Caco-2 (cell line): ENCODE measurements around the gene RPS6KA2. TPM values are rescaled to one million over a fixed set of nuclear protein-coding genes. Genes with fewer than 3 reads are reported as not detected.

Experiments
- BruUV-seq: library from RNA; stranded (reverse); fragments of 400-500 nt; replicated peaks from 2 replicates; lab custom pipeline; 2021; lab: Mats Ljungman, UMichigan
- CTCF ChIA-PET: fragments of 300-600 bp; sonication (Branson Sonifier 250); formaldehyde crosslinking; loops from one replicate; lab custom pipeline; 2022; ENCODE audit warnings: antibody characterized with exemption; lab: Charles Lee
- POLR2A ChIA-PET: fragments of 300-600 bp; sonication (Branson Sonifier 250); formaldehyde crosslinking; loops from one replicate; lab custom pipeline; 2022; ENCODE audit warnings: antibody characterized with exemption; lab: Charles Lee
- DNase-seq, 2 experiments: peaks; one replicate each; pipeline versions ENCODE4 v3.0.0 to v3.0.0-alpha.2; 2020 to 2022
- H3K27me3 ChIP-seq: replicated peaks from 2 replicates; pipeline ENCODE4 v1.6.0; 2011; ENCODE audit warnings: low read length; ENCODE audit not compliant: control insufficient read depth, insufficient read depth
- H3K36me3 ChIP-seq: 2 replicates; pipeline ENCODE4 v1.5.1; 2011; ENCODE audit warnings: low read length; ENCODE audit not compliant: control insufficient read depth, insufficient read depth
- H3K4me1 ChIP-seq: fragments of 250-450 bp; sonication (Bioruptor Pico); 2 replicates; pipeline ENCODE4 v1.5.1; 2020; ENCODE audit warnings: mild to moderate bottlenecking
- H3K4me3 ChIP-seq: 2 replicates; pipeline ENCODE4 v1.5.1; 2011; ENCODE audit warnings: low read depth, mild to moderate bottlenecking, control low read depth, low read length
- H3K9me3 ChIP-seq: fragments of 250-450 bp; sonication (Bioruptor Pico); 2 replicates; pipeline ENCODE4 v1.5.1; 2020; ENCODE audit warnings: mild to moderate bottlenecking, moderate library complexity
- H3K27ac Mint-ChIP-seq: one replicate; pipeline ENCODE4 v1.8.0; 2022; ENCODE audit warnings: mixed read lengths; ENCODE audit not compliant: unreplicated experiment
- H3K27me3 Mint-ChIP-seq: one replicate; pipeline ENCODE4 v1.8.0; 2022; ENCODE audit warnings: mixed read lengths; ENCODE audit not compliant: insufficient read depth, unreplicated experiment
- H3K36me3 Mint-ChIP-seq: one replicate; pipeline ENCODE4 v1.8.0; 2022; ENCODE audit warnings: mild to moderate bottlenecking, mixed read lengths; ENCODE audit not compliant: insufficient read depth, unreplicated experiment
- H3K4me1 Mint-ChIP-seq: one replicate; pipeline ENCODE4 v1.8.0; 2022; ENCODE audit warnings: low read depth, mixed read lengths; ENCODE audit not compliant: unreplicated experiment
- H3K4me3 Mint-ChIP-seq: one replicate; pipeline ENCODE4 v1.8.0; 2022; ENCODE audit warnings: mild to moderate bottlenecking, moderate library complexity, mixed read lengths; ENCODE audit not compliant: unreplicated experiment
- H3K9me3 Mint-ChIP-seq: one replicate; pipeline ENCODE4 v1.8.0; 2022; ENCODE audit warnings: mixed read lengths; ENCODE audit not compliant: unreplicated experiment
- intact Hi-C: fragments of 100-400 bp; cut with micrococcal nuclease; formaldehyde crosslinking; loops from one replicate; pipeline ENCODE4 v1.10.0; 2022; ENCODE audit not compliant: unreplicated experiment
- total RNA-seq: library from RNA; stranded (reverse); gene quantifications from 2 replicates; pipeline ENCODE4 v1.2.3, GENCODE V29; 2022
- TF ChIP-seq, protein P1 (sequence below), 2 experiments: fragments of 200-600 bp in 1 of 2; IDR thresholded peaks; 1 replicate in 1 of 2; 2 replicates in 1 of 2; pipeline versions ENCODE4 v1.5.1 to v1.8.0; 2011 to 2022; ENCODE audit warnings: antibody characterized with exemption in 1 of 2, control low read depth in 1 of 2, inconsistent platforms in 1 of 2, low read depth in 1 of 2, low read length in 1 of 2, mild to moderate bottlenecking in 1 of 2, moderate library complexity in 1 of 2; ENCODE audit not compliant: insufficient read depth in 1 of 2, severe bottlenecking in 1 of 2, unreplicated experiment in 1 of 2

RPS6KA2 gene
- total RNA-seq, 1 experiment from 2014 or later: 5.6 TPM

DNA sequence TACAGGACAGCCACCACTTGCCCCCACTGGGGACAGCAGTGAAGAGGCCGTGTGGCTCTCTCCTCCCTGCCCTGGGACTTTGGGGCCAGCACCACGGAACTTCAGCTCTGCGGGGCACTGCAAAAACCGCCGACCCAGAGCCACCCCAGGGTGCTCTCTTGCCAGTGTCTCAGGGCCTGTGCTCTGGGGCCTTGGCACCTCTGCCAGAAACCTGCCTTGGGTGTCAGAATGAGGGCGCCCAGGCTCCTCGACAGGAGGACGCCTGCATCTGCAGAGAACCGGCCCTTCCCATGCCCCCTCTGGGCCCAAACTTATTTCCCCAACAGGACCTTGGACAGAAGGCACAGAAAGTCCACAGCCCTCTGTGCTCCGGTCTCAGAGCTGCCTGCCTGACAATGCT lies 167.1 kb downstream of the RPS6KA2 start:
- Histone ChIP-seq H3K4me3 (no peak overlapping the region), H3K36me3 (no peaks in the 10 kb centered on the region), H3K27me3 (no peaks in the 10 kb centered on the region), H3K9me3 (no peaks in the 10 kb centered on the region), H3K4me1 (no peaks in the 10 kb centered on the region)
- no peak for DNase-seq
- Mint-ChIP-seq H3K4me3 (no peak overlapping the region), H3K27me3 (no peaks in the 10 kb centered on the region), H3K4me1 (no peaks in the 10 kb centered on the region), H3K9me3 (no peaks in the 10 kb centered on the region), H3K27ac (no peak overlapping the region), H3K36me3 (no peaks in the 10 kb centered on the region)
- intact Hi-C loops: no loop called here
- ChIA-PET POLR2A (no interaction called here), CTCF (no interaction called here)
- BruUV-seq: no TSS peak
- TF ChIP-seq, protein P1, sequence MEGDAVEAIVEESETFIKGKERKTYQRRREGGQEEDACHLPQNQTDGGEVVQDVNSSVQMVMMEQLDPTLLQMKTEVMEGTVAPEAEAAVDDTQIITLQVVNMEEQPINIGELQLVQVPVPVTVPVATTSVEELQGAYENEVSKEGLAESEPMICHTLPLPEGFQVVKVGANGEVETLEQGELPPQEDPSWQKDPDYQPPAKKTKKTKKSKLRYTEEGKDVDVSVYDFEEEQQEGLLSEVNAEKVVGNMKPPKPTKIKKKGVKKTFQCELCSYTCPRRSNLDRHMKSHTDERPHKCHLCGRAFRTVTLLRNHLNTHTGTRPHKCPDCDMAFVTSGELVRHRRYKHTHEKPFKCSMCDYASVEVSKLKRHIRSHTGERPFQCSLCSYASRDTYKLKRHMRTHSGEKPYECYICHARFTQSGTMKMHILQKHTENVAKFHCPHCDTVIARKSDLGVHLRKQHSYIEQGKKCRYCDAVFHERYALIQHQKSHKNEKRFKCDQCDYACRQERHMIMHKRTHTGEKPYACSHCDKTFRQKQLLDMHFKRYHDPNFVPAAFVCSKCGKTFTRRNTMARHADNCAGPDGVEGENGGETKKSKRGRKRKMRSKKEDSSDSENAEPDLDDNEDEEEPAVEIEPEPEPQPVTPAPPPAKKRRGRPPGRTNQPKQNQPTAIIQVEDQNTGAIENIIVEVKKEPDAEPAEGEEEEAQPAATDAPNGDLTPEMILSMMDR (IDR thresholded peaks at IDR 0.05; ENCODE audit: insufficient read depth in 1 of 2, low read depth in 1 of 2, low read length in 1 of 2, severe bottlenecking in 1 of 2, unreplicated experiment in 1 of 2): no peak

DNA sequence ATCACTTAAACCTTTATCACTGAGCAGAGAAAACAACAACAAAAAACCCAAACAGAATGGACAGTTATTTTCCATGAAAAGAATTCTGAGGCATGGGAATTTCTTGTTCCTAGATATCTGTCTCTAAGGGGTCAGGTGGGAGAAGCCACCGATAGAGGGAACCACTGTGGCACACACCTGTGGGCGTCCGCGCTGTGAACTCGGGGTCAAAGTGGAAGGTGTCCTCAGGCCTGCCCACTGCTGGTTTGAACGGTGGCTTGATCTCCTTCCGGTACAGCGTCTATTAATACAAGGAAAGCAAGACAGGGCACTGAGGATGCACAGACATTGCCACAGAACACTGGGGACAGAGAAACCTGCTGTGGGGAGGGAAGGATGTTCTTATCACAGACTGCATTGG lies 167.8 kb downstream of the RPS6KA2 start:
- no peaks in the 10 kb centered on the region for H3K27me3 Mint-ChIP-seq
- H3K36me3 ChIP-seq: no peaks in the 10 kb centered on the region
- H3K4me3 ChIP-seq: no peak overlapping the region
- H3K27ac Mint-ChIP-seq: no peak overlapping the region
- H3K9me3 Mint-ChIP-seq: no peaks in the 10 kb centered on the region
- TF ChIP-seq, protein P1 (IDR thresholded peaks at IDR 0.05; ENCODE audit: insufficient read depth in 1 of 2, low read depth in 1 of 2, low read length in 1 of 2, severe bottlenecking in 1 of 2, unreplicated experiment in 1 of 2): no peak
- H3K9me3 ChIP-seq: no peaks in the 10 kb centered on the region
- H3K4me3 Mint-ChIP-seq: no peak overlapping the region
- no peaks in the 10 kb centered on the region for H3K27me3 ChIP-seq
- no peaks in the 10 kb centered on the region for H3K4me1 Mint-ChIP-seq
- BruUV-seq: no TSS peak
- no peaks in the 10 kb centered on the region for H3K36me3 Mint-ChIP-seq
- ChIA-PET CTCF (no interaction called here), POLR2A (no interaction called here)
- no peak for DNase-seq
- intact Hi-C loops: no loop called here
- H3K4me1 ChIP-seq: no peaks in the 10 kb centered on the region

DNA sequence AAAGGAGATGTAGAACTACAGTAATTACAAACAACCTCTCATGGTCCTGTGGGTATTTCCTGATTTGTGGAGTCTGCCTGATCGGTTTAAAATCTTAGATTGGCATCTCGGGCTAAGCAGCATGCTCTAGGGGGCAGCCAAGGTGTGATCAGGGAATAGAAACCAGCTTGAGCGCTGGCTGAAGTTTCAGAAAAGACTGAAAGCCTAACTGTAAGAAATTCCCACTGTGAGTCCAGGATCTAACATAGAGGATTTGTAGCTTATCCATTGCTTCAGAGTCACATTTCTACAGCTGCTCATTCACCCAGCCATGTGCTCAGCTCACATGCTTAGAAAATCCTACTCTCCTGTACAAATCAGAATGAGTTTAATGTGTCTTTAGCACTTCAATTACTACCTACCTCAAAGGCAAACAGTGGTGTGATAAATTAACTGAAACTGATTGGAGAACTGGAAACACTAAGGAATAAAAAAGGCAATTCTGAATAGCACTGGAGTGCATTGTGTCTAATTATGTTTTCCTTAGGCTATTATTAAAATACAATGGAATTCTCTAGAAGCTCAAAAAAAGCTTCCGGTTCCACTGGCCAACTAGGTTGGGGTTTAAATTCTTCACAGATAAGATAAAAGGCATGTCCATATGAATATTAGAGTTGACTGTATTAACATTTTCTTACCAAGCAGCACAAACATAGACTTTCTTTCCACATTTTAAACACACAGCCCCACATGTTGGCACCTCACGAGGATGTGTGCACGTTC lies 170.5 kb downstream of the RPS6KA2 start:
- H3K36me3 Mint-ChIP-seq: no peaks in the 10 kb centered on the region
- no peaks in the 10 kb centered on the region for H3K4me1 Mint-ChIP-seq
- CTCF ChIA-PET: interaction anchor here (1.3 to 1.8 kb wide), 2 partner anchors 14 to 19 kb away, joined by 4 read pairs; no protein-coding TSS in a partner anchor
- no peaks in the 10 kb centered on the region for H3K36me3 ChIP-seq
- no peak overlapping the region for H3K27ac Mint-ChIP-seq
- no peak for DNase-seq
- intact Hi-C loops: no loop called here
- no peak overlapping the region for H3K4me3 ChIP-seq
- H3K9me3 ChIP-seq: no peaks in the 10 kb centered on the region
- H3K27me3 Mint-ChIP-seq: peaks cover 6% of the 10 kb centered on the region
- POLR2A ChIA-PET: interaction anchor here (0.6 kb wide), 1 partner anchor 156 kb away, joined by 3 read pairs; no protein-coding TSS in a partner anchor
- no peaks in the 10 kb centered on the region for H3K27me3 ChIP-seq
- no peak overlapping the region for H3K4me3 Mint-ChIP-seq
- H3K4me1 ChIP-seq: no peaks in the 10 kb centered on the region
- H3K9me3 Mint-ChIP-seq: no peaks in the 10 kb centered on the region
- BruUV-seq: no TSS peak
- TF ChIP-seq, protein P1 (IDR thresholded peaks at IDR 0.05; ENCODE audit: insufficient read depth in 1 of 2, low read depth in 1 of 2, low read length in 1 of 2, severe bottlenecking in 1 of 2, unreplicated experiment in 1 of 2): peak in 1 of 2 experiments; percentile 40
